ENCODE measurements around the gene EEF1G. TPM values are rescaled to one million over a fixed set of nuclear protein-coding genes. Genes with fewer than 3 reads are reported as not detected.

EEF1G gene
- total RNA-seq, 1 experiment from 2014 or later = 1,351 TPM

DNA sequence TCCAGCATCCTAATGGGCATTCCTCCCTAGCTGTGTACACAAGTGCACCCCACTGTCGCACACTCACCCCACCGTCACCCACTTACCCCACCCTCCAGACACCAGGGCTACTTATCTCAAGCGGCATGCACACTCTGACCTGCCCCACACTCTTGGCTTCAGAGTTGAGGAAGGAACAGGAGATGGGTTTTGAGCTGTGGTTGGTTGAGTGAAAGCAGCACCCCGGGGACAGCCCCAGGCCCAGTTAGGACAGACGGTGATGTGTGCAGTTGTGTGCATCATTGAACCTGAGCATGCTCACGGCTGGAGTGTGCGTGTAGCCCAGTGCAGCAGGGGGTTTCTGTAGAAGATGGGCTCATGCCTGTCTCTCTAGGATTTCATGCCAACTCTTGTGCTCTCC is 59.5 kb downstream of the EEF1G start:
- Histone ChIP-seq H3K4me3 (ENCODE audit: low read length) (no peak overlapping the region), H3K79me2 (ENCODE audit: low read length) (no peaks in the 10 kb centered on the region), H3K4me2 (ENCODE audit: low read depth, low read length, poor library complexity, severe bottlenecking) (no peak overlapping the region), H2AFZ (ENCODE audit: low read length) (no peak overlapping the region), H3K27me3 (ENCODE audit: low read length) (no peaks in the 10 kb centered on the region), H3K9ac (ENCODE audit: low read length) (no peak overlapping the region), H3K9me3 (ENCODE audit: low read length) (no peaks in the 10 kb centered on the region), H3K27ac (ENCODE audit: low read length) (no peak overlapping the region), H3K9me2 (replicated peaks; ENCODE audit: insufficient read depth, low read length) (no peaks in the 10 kb centered on the region), H3K36me3 (ENCODE audit: insufficient read depth, low read length) (no peaks in the 10 kb centered on the region), H4K20me1 (ENCODE audit: insufficient read depth, low read depth, low read length) (no peaks in the 10 kb centered on the region), H3K4me1 (ENCODE audit: low read length) (no peaks in the 10 kb centered on the region)
- no peak for DNase-seq

DNA sequence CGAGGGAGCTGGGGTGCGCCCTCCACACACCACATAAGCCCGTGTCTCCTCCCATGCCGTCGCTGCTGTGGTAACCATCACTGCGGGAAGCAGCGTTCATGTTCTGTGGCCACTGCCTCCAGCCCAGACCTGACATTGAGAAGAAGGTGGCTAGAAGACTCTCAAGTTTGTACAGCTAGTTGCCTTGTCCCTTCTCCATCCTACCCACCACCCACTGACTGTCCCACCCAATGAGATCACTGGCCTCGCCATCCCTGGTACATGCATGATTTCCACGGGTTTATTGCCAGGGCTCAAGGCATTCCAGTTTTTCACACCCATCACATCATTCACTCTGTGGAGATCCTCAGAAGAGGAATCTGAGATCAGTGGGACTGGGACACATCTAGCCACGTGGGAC is 60.1 kb downstream of the EEF1G start:
- Histone ChIP-seq H3K4me1 (ENCODE audit: low read length) (no peaks in the 10 kb centered on the region), H3K9me2 (replicated peaks; ENCODE audit: insufficient read depth, low read length) (no peaks in the 10 kb centered on the region), H3K4me3 (ENCODE audit: low read length) (no peak overlapping the region), H4K20me1 (ENCODE audit: insufficient read depth, low read depth, low read length) (no peaks in the 10 kb centered on the region), H2AFZ (ENCODE audit: low read length) (no peak overlapping the region), H3K36me3 (ENCODE audit: insufficient read depth, low read length) (no peaks in the 10 kb centered on the region), H3K79me2 (ENCODE audit: low read length) (no peaks in the 10 kb centered on the region), H3K9me3 (ENCODE audit: low read length) (no peaks in the 10 kb centered on the region), H3K27me3 (ENCODE audit: low read length) (no peaks in the 10 kb centered on the region), H3K9ac (ENCODE audit: low read length) (no peak overlapping the region), H3K4me2 (ENCODE audit: low read depth, low read length, poor library complexity, severe bottlenecking) (no peak overlapping the region), H3K27ac (ENCODE audit: low read length) (no peak overlapping the region)
- DNase-seq = no peak

- Histone ChIP-seq H3K4me2 (ENCODE audit: low read depth, low read length, poor library complexity, severe bottlenecking) (no peak overlapping the region), H3K4me3 (ENCODE audit: low read length) (no peak overlapping the region), H3K9ac (ENCODE audit: low read length) (no peak overlapping the region), H3K9me2 (replicated peaks; ENCODE audit: insufficient read depth, low read length) (no peaks in the 10 kb centered on the region), H3K4me1 (ENCODE audit: low read length) (no peaks in the 10 kb centered on the region), H3K9me3 (ENCODE audit: low read length) (no peaks in the 10 kb centered on the region), H3K27me3 (ENCODE audit: low read length) (no peaks in the 10 kb centered on the region), H3K27ac (ENCODE audit: low read length) (no peak overlapping the region), H3K79me2 (ENCODE audit: low read length) (no peaks in the 10 kb centered on the region), H3K36me3 (ENCODE audit: insufficient read depth, low read length) (no peaks in the 10 kb centered on the region), H2AFZ (ENCODE audit: low read length) (no peak overlapping the region), H4K20me1 (ENCODE audit: insufficient read depth, low read depth, low read length) (no peaks in the 10 kb centered on the region)
- DNase-seq = no peak
Observed at GRCh38 chr11:62512961-62513360, 60.7 kb downstream of the EEF1G start.

Small RNA genes within 50 kb of the gene (small RNA-seq; reads per million reads assigned to genes)
- gene AP001458.1 (not detected), gene EEF1G (not detected), gene MIR6747 (not detected)

Other genes with a start within 250 kb of the EEF1G start
- not detected in 2 replicates for gene ASRGL1, start 236.4 kb downstream of the EEF1G start, total RNA-seq (2014; rRNA removed; shearing (Covaris generic); ENCODE audit: low replicate concordance)
- not detected in 2 replicates for gene SCGB1A1, start 154.9 kb downstream of the EEF1G start, total RNA-seq (2014; rRNA removed; shearing (Covaris generic); ENCODE audit: low replicate concordance)
- gene AHNAK, start 27.1 kb downstream of the EEF1G start, total RNA-seq (2014; rRNA removed; shearing (Covaris generic); ENCODE audit: low replicate concordance) = under 0.01 and 0.34 TPM in 2 replicates
- 8.1 and 17.3 TPM in 2 replicates for gene TUT1, start 17.6 kb upstream of the EEF1G start, total RNA-seq (2014; rRNA removed; shearing (Covaris generic); ENCODE audit: low replicate concordance)
- gene MTA2, start 28.0 kb upstream of the EEF1G start, total RNA-seq (2014; rRNA removed; shearing (Covaris generic); ENCODE audit: low replicate concordance) = 60.2 and 89.3 TPM in 2 replicates
- 21.2 and 22.0 TPM in 2 replicates for gene EML3, start 38.9 kb upstream of the EEF1G start, total RNA-seq (2014; rRNA removed; shearing (Covaris generic); ENCODE audit: low replicate concordance)
- 0.45 and 1.2 TPM in 2 replicates for gene ROM1, start 39.4 kb upstream of the EEF1G start, total RNA-seq (2014; rRNA removed; shearing (Covaris generic); ENCODE audit: low replicate concordance)
- 43.5 and 76.5 TPM in 2 replicates for gene B3GAT3, start 48.1 kb upstream of the EEF1G start, total RNA-seq (2014; rRNA removed; shearing (Covaris generic); ENCODE audit: low replicate concordance)
- gene GANAB, start 72.7 kb upstream of the EEF1G start, total RNA-seq (2014; rRNA removed; shearing (Covaris generic); ENCODE audit: low replicate concordance) = 98.5 and 104 TPM in 2 replicates
- 17.4 and 26.0 TPM in 2 replicates for gene INTS5, start 79.4 kb upstream of the EEF1G start, total RNA-seq (2014; rRNA removed; shearing (Covaris generic); ENCODE audit: low replicate concordance)
- 83.6 and 158 TPM in 2 replicates for gene C11orf98, start 91.3 kb upstream of the EEF1G start, total RNA-seq (2014; rRNA removed; shearing (Covaris generic); ENCODE audit: low replicate concordance)
- 4.5 and 8.2 TPM in 2 replicates for gene CSKMT, start 91.4 kb upstream of the EEF1G start, total RNA-seq (2014; rRNA removed; shearing (Covaris generic); ENCODE audit: low replicate concordance)
- 13.9 and 27.3 TPM in 2 replicates for gene UQCC3, start 97.8 kb upstream of the EEF1G start, total RNA-seq (2014; rRNA removed; shearing (Covaris generic); ENCODE audit: low replicate concordance)
- gene LBHD1, start 98.4 kb upstream of the EEF1G start, total RNA-seq (2014; rRNA removed; shearing (Covaris generic); ENCODE audit: low replicate concordance) = 18.4 and 28.8 TPM in 2 replicates
- 160 and 334 TPM in 2 replicates for gene UBXN1, start 105.2 kb upstream of the EEF1G start, total RNA-seq (2014; rRNA removed; shearing (Covaris generic); ENCODE audit: low replicate concordance)
- 0.45 and 0.54 TPM in 2 replicates for gene LRRN4CL, start 115.6 kb upstream of the EEF1G start, total RNA-seq (2014; rRNA removed; shearing (Covaris generic); ENCODE audit: low replicate concordance)
- 55.6 and 79.1 TPM in 2 replicates for gene BSCL2, start 133.5 kb upstream of the EEF1G start, total RNA-seq (2014; rRNA removed; shearing (Covaris generic); ENCODE audit: low replicate concordance)
- not detected in 2 replicates for gene GNG3, start 133.8 kb upstream of the EEF1G start, total RNA-seq (2014; rRNA removed; shearing (Covaris generic); ENCODE audit: low replicate concordance)
- gene HNRNPUL2, start 153.6 kb upstream of the EEF1G start, total RNA-seq (2014; rRNA removed; shearing (Covaris generic); ENCODE audit: low replicate concordance) = 10.6 and 13.9 TPM in 2 replicates
- gene TTC9C, start 154.6 kb upstream of the EEF1G start, total RNA-seq (2014; rRNA removed; shearing (Covaris generic); ENCODE audit: low replicate concordance) = 48.9 and 49.2 TPM in 2 replicates
- 5.3 and 6.6 TPM in 2 replicates for gene ZBTB3, start 180.3 kb upstream of the EEF1G start, total RNA-seq (2014; rRNA removed; shearing (Covaris generic); ENCODE audit: low replicate concordance)
- 115 and 140 TPM in 2 replicates for gene POLR2G, start 187.7 kb upstream of the EEF1G start, total RNA-seq (2014; rRNA removed; shearing (Covaris generic); ENCODE audit: low replicate concordance)
- gene TAF6L, start 197.5 kb upstream of the EEF1G start, total RNA-seq (2014; rRNA removed; shearing (Covaris generic); ENCODE audit: low replicate concordance) = 10.4 and 30.1 TPM in 2 replicates
- gene TMEM179B, start 213.5 kb upstream of the EEF1G start, total RNA-seq (2014; rRNA removed; shearing (Covaris generic); ENCODE audit: low replicate concordance) = 58.0 and 80.4 TPM in 2 replicates
- gene TMEM223, start 218.1 kb upstream of the EEF1G start, total RNA-seq (2014; rRNA removed; shearing (Covaris generic); ENCODE audit: low replicate concordance) = 22.2 and 34.6 TPM in 2 replicates
- 37.5 and 41.1 TPM in 2 replicates for gene NXF1, start 231.5 kb upstream of the EEF1G start, total RNA-seq (2014; rRNA removed; shearing (Covaris generic); ENCODE audit: low replicate concordance)

Measured in Karpas-422 (cell line).